HG02759 (cell line): ENCODE data around the gene ITCH.
A peak's percentile ranks its signal among the peaks of the same experiment; 100 is the strongest.

ENCODE experiments used
- ATAC-seq: cut with Tn5 transposase; IDR thresholded peaks from one replicate; pipeline ENCODE4 v1.9.1; 2021; ENCODE audit warnings: mild to moderate bottlenecking, moderate library complexity; ENCODE audit not compliant: unreplicated experiment

Gene ITCH

DNA sequence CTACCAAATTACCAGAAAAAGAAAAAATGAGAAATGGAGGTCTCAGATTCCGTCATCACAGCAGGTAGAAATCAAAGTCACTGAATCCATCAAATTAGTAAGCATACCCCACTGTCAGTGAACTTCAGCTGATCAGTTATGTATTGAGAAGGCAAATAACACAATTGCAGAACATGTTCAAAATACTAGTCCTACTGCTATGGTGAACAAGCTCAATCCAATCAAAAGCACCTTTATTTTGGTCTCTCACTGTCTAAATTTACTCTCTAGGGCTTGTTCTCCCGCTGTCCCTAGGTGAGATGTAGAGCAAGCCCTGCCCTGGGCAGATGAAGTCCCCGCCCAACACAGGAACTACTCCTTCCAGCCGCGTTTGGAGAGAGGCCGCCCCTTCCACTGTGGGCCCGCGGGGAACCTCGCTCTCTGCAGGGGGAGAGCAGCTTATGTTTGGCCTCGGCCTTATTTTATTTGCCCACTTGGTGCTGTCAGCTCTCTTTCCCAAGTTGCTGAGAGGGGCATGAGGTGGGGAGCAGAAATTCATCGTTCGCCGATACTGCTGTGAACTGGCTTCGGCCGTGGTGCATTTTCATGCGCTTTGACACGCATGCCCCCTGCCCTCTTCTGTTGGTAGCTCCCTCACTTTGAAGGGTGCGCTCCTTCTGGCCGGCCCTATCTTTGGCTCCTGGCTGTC lies 181.2 kb downstream of the ITCH start:
- no peak for ATAC-seq

DNA sequence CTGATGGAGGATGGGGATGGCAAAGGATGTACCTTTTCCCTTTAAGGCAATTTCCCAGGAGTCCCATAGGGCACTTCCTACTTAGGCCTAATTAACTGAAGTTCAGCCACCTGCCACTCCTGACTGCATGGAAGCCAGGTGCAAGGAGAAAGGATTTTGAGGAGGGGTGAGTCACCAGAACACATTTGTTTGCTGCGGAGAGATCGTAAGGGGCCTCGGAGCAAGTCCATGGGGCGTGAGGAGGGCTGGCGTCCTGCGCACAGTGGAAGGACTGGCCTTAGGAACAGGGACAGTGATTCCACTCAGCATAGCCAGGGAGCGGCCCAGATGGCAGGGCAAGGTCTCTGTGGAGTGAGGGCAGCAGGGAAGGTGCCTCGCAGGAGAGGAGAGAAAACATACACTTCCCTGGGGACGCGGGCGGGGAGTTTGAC lies 183.7 kb downstream of the ITCH start:
- ATAC-seq, result no peak

DNA sequence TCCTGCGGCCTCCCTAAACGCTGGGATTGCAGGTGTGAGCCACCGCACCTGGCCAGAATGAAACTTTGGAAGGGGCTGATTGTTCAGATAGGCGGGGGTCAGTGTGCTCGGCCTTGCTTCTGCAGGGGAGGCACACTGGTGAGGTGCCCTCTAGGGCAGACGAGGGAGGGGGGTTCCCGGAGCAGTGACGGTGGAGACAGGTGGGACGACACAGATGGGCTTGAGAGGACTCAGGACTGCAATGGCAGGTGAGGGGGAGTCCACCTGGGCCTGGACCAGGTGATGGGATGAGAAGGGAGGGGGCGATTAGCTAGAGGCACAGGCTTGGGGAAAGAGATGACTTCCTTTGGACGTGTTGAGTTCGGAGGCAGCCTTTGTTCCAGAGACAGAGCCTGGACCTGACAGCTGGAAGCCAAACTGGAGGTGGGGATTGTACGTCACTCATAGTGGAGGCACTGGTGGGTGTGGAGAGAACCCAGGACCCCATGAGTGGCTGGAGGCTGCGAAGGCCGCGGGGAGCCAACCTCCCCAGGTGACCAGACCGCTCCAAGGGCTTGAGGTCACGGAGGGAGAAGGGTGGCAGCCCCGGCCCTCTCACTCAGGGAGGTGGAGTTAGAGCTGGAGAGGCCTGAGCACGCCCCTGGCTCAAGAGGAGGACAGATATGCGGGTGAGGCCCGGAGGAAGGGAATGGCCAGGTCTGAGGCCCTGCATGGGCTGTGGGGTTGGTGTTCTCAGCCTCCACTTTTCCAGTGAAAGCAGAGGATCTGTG lies 185.0 kb downstream of the ITCH start:
- no peak for ATAC-seq

DNA sequence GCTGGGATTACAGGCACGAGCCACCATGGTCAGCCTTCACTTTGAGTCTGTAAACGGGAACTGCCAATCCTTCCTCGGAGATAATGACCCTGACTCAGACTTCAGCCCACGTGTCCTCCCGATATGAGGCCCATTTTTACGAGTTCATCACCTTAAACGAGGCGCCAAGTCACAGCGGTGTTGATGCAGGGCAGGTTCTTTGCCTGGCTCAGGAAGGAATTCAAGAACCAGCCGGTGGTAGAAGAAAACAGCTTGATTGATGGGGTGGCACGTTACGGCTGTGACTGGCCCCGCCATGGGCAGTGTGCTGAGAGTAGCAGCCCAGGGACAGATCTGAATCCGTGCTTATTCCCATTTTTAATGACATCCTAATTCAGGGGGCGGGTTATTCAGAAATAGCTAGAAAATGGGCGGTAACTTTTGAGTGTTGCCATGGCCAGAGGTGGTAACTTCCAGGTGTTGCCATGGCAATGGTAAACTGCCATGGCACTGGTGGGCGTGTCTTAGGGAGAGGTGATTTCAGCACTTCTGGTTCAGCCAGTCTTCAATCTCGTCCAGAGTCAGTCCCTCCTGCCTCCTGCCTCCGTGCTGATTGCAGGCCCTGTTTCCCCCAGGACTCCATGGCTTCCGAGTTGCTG lies 186.3 kb downstream of the ITCH start:
- no peak for ATAC-seq

DNA sequence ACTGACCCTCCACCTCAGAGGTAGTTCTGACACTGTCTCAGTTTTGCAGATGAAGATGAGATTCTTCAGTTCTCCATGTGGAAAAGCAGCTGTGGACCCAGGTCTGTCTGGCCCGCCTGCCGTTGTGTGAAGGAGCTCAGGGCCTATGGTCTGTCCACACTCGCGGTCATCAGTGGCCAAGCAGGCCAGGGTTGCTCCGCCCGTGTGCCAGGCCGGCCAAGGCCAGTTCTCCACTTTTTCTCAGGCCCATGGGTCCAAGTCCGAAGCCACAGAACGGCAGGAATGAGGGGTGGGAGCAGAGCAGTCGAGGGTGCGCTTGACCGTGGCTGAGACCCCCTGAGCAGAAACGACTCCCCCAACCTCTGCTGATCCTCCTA lies 186.8 kb downstream of the ITCH start:
- ATAC-seq, result no peak

DNA sequence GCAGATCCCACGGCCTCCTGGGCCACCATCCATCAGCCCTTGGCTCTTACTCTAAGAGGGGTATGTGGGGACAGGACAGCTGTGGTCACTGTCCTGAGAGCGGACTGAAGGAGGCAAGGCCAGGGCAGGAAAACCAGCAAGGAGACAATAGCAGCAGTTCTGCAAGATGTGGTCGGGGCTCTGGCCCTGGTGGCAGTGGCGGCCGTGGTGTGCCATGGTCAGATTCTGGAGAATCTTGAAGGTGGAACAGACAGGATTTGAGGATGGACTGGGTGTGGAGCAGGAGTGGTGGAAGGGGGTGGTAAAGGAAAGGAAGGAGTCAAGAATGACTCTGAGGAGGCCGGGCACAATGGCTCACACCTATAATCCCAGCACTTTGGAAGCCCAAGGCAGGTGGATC lies 189.5 kb downstream of the ITCH start:
- ATAC-seq, result no peak

DNA sequence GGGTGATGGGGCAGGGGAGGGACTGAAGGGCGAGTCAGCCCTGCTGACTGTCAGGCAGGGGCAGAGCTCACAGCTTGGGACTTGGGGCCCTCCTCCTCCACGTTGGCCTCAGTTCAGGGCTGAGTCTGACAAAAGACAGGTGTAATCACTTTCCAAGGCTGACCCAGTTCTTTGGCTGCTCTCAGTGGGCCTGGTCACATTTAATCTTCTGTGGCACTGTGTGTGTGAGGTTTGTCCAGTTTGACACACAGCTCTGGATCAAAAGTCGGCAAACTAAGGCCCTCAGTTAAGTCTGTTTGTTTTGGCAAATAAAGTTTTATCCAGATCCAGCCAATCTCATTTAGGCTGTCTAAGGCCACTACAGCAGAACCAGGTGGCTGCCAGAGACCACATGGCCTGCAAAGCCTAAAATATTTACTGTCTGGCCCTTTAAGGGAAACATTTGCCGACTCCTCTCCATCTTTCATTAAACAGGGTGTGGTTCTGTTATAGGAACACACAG lies 190.3 kb downstream of the ITCH start:
- no peak for ATAC-seq

DNA sequence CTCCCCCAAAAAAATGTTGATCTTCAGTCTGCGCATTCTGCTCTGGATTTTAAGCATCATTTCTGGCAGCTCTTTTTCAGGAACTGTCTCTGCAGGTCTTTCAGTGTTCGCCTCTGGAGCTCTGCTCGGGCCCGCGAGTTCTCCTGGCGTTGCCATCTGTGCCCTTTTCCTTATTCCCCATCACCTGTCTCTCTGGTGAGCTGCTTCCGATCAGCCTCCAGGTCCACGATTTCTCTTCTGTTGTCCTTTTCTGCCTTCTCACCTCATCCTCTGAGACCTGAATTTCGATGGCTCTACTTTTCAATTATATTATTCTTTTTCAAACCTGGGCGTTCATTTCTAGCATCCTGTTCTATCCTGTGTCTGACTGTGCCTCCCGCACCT lies 194.9 kb downstream of the ITCH start:
- no peak for ATAC-seq

DNA sequence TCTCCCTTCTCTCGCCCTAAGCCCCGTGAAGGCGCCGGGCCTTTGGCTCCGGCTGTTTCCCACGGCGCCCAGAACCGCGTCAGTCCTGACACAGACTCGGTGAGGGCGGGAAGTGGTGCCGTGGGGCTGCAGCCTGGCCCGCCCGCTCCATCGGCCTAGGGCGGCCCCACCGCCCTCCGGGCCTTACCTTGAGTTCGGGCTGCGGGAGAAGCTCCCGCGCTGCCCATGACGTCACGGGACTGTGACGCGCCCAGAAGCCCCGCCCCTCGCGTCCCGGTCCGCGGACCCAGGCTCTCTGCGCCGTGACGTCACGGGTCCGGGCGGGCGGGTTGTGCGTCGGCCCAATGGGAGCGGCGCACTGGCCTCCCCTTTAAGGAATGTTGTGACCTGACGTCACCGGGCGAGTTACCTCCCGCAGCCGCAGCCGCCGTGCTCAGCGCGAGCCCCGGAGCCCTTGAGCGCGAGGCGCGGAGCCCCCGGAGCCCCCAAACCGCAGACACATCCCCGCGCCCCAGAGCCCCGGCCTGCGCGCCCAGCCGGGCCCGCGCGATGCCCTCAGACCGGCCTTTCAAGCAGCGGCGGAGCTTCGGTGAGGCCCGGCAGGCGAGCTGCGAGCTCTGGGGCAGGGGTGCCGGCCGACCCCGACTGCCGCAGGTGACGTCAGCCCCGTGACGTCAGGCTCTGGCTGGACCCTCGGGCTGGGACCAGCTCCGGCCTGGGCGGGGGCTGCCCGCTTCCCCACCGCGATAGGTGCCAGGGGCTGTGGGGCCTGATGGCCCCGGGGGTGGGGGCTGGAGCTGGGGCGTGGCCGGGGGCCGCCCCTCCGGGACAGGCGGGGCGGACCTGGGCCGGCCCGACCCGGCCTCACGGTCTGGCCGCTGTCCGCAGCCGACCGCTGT lies 195.5 kb downstream of the ITCH start, which contains the start of gene MAP1LC3A:
Gene MAP1LC3A (plus strand): TSS at position 399 of the 899 bp plus-strand sequence. CDS start 151 bp downstream, at position 550.
- ATAC-seq, result peak; percentile 74

DNA sequence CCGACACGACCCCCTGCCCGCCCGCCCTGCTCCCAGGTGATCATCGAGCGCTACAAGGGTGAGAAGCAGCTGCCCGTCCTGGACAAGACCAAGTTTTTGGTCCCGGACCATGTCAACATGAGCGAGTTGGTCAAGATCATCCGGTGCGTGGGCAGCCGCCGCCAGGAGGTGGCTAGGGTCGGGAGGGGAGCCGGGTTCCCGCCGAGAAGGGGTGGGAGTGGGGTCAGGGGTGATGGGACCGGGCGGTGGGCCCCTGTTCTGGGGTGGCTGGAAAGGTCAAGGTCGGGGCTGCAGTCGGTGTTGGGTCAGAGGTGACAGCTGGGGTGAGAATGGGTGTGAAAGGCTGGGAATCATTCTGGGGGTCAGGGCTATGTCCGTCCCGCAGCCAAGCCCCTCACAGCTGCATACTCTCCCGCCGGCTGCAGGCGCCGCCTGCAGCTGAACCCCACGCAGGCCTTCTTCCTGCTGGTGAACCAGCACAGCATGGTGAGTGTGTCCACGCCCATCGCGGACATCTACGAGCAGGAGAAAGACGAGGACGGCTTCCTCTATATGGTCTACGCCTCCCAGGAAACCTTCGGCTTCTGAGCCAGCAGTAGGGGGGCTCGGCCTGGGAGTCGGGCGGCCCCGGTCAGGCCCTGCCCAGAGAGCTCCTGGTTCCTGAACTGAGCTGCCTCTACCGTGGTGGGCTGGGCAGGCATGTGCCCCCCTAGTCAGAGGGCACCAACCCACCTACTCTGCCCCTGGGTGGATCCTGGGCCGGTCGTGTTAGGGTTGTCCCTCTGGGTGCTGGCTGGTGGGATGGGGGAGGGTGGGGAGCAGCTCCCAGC lies 196.5 kb downstream of the ITCH start:
- no peak for ATAC-seq

DNA sequence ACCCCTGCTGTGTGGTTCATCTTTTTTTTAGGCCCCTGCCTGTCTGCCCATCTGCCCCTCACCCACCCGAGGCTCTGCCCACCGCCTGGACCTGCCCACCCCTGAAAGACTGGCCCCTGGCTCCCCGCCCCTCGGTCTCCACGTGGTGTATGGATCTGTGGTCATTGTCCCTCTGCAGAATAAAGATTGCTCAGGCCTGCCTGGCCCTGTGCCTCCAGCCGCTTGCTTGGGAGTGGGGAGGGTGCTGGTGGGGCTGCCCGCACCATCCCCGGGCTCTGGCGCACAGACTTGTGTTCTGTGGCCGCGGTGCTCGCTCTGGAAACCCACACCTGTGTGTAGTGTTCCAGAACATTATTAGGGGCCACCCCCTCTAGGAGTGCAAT lies 197.1 kb downstream of the ITCH start:
- ATAC-seq, result no peak

DNA sequence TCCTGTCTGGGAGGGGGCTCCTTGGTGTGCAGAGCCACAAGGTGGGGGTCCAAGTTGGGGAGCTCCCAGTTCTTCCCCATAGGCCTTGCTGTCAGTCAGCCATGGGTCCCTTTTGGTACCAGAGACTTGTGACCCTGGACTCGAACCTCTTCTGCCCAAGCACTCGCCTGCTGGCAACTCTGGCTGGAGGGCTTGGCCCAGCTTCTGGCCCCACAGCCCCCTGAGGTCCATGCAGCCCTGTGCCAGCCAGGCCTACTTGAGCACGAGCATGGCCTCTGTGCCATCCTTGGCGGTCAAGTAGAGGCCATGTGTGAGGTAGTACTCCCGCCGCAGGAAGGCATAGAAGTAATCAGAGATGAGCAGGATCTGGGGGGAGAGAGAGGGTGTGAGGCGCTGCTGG lies 197.5 kb downstream of the ITCH start:
- no peak for ATAC-seq
